SK-N-SH treated with all-trans-retinoic acid at 6 μM for 48 hours (cell line): Measurements from ENCODE around the gene RBM22.

Source experiments
- CSRNP3 ChIP-seq: fragments of 250-450 bp; sonication (Bioruptor Pico); IDR thresholded peaks from 2 replicates; pipeline ENCODE4 v1.5.1; 2021; ENCODE audit warnings: mild to moderate bottlenecking, moderate library complexity
- ESRRG ChIP-seq: fragments of 250-450 bp; sonication (Bioruptor Pico); IDR thresholded peaks from 2 replicates; pipeline ENCODE4 v1.6.1; 2021; ENCODE audit warnings: mild to moderate bottlenecking
- POU6F1 ChIP-seq: fragments of 250-450 bp; sonication (Bioruptor Pico); IDR thresholded peaks from 2 replicates; pipeline ENCODE4 v1.8.0; 2021; ENCODE audit warnings: low read depth, mild to moderate bottlenecking, moderate library complexity, borderline replicate concordance
- ZNF565 ChIP-seq: fragments of 450-650 bp; formaldehyde crosslinking; conservative IDR thresholded peaks from 2 replicates; pipeline ENCODE4 v1.5.0; 2020; ENCODE audit warnings: low read depth, mild to moderate bottlenecking, moderate library complexity
- ZNF70 ChIP-seq: fragments of 450-650 bp; formaldehyde crosslinking; IDR thresholded peaks from 2 replicates; pipeline ENCODE4 v1.5.0; 2020; ENCODE audit warnings: mild to moderate bottlenecking, moderate library complexity

- TF ChIP-seq ZNF70 (CRISPR knock-in tag) (no peak), ZNF565 (CRISPR knock-in tag) (no peak), POU6F1 (CRISPR knock-in tag) (no peak), CSRNP3 (CRISPR knock-in tag) (no peak), ESRRG (CRISPR knock-in tag) (no peak)
Measured at GRCh38 chr5:150738862-150739261, 38.0 kb upstream of the RBM22 start.
